Stimulated activated CD4-positive, alpha-beta T cell treated with anti-CD3 and anti-CD28 coated beads, Interleukin-4, amount 100 ng/mL, for 1 hour (primary cell): Measurements from ENCODE around the gene SF3B2.
"Not testable (repeated sequence)": the region's sequence is repeated elsewhere in the genome, so short reads cannot be mapped to it uniquely, and the experiment has no call there.

Experiments
- DNase-seq: peaks from one replicate; pipeline ENCODE4 v3.0.0-alpha.2; 2020

SF3B2 gene

DNA sequence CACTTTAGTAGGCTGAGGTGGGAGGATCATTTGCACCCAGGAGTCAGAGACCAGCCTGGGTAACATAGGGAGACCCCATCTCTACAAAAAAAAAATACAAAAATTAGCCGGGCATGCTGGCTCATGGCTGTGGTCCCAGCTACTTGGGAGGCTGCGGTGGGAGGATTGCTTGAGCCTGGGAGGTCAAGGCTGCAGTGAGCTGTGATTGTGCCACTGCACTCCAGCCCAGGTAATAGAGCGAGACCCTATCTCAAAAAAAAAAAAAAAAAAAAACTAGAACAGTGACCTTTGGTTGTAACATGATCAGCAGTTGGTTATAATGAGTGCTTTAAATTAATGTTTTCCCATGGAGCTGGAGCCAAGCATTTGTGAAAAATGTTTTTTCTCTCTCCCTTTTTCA lies 62.8 kb downstream of the SF3B2 start:
- not testable (repeated sequence) for DNase-seq

DNA sequence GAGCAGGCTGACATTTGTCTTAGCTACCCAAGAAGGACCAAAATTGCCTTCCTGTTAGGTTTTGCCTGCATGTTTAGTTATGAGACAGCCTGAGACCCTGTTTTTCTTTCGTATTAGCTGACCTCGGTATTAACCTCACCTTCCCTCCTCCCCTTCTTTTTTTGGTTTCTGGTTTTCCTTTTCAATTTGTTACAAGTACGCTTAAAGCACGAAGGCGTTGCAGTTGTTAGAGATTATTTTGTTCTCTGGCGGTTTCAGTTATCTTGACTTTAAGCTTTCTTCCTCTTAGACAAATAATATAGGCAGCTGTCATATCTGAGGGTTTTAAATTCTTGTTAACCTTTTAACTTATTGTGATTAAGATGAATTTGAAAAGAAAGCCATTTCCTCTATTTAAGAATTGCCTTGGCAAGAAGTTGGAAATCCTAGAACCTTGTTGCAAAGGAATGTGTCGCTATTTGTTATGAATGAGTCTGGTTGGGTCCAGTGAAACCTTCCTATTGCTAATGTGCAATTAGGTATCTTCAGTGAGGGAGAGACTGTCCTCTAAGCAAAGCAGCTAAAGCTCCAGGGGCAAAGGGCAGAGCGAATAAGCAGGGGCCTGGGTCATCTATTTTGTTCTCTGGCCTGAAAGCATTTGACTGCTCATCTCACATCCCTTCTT lies 63.6 kb downstream of the SF3B2 start:
- DNase-seq: no peak

DNA sequence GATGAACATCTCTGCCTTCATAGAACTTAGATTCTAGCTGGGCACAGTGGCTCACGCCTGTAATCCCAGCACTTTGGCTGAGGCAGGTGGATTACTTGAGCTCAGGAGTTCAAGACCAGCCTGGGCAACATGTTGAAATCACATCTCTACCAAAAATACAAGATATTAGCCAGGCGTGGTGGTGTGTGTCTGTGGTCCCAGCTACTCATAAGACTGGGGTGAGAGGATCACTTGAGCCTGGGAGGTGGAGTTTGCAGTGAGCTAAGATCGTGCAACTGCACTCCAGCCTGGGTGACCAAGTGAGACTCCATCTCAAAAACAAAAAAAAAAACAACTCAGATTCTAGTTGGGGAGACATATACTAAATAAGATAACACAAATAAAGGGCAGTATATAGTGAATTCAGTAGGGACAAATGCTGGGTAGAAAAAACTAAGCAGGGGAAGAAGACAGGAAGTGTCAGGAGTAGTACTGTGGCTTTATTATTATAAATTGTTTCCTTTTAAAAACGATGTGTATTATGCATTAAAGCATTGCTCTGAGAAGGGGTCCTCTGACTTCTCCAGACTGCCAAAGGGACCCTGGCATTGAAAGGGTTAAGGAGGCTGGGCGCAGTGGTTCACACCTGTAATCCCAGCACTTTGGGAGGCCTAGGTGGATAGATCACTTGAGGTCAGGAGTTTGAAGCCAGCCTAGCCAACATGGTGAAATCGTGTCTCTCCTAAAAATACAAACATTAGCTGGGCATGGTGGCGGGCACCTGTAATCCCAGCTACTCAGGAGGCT lies 64.6 kb downstream of the SF3B2 start:
- DNase-seq: no peak

DNA sequence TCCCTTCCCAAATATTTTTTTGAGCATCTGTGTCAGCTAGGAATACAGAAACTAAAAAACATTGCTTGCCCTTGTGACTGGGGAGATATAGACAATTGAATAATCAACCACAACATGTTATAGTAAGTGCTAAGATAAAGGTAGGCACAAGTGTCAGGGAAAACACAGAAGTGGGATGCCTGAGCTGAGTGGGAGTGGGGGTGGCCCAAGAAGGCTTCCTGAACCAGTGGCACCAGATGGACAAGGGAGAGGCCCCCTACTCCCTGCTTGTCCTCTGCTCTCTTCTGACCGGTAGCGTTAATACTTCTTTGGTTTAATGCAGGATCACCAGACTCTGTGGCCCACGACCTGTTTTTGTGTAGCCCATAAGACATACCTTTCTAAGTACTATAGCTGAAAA lies 66.7 kb downstream of the SF3B2 start:
- no peak for DNase-seq
